ENCODE data around the gene ZBTB8OS.
"Not testable (repeated sequence)": the region's sequence is repeated elsewhere in the genome, so short reads cannot be mapped to it uniquely, and the experiment has no call there.

The ZBTB8OS gene

GRCh38 chr1:32650248-32650751, at the start of gene ZBTB8OS:
Gene ZBTB8OS, minus strand, starts transcription at chr1:32650550. Its CDS starts 21 bp downstream, at chr1:32650529.
- POLR2A ChIA-PET: interaction anchor here (0.7 to 1.5 kb wide), 24 partner anchors 10 to 1255 kb away, joined by 3 to 12 read pairs (median 4); partner anchors contain the start of genes BSDC1, S100PBP, SYNC and YARS1
- TF ChIP-seq ELF4 (IDR thresholded peaks at IDR 0.05) (peak; percentile 91), TARDBP (IDR thresholded peaks at IDR 0.05) (no peak)
- CTCF ChIA-PET: interaction anchor here (1.0 kb wide), 1 partner anchor 130 kb away, joined by 3 read pairs; no protein-coding TSS in a partner anchor

GRCh38 chr1:32696996-32697395, 46.6 kb upstream of the ZBTB8OS start:
- POLR2A ChIA-PET: not testable (repeated sequence)
- CTCF ChIA-PET: interaction anchor here (2.3 kb wide), 1 partner anchor 15 kb away, joined by 10 read pairs; no protein-coding TSS in a partner anchor

More at GRCh38 chr1:32650248-32650751, at the start of gene ZBTB8OS:
- DNase-seq (ENCODE audit: extremely low spot score): peak; percentile 97

GRCh38 chr1:32696041-32696440, 45.7 kb upstream of the ZBTB8OS start:
- TF ChIP-seq SP1 (IDR thresholded peaks at IDR 0.05): no peak
- TF ChIP-seq, protein P1, sequence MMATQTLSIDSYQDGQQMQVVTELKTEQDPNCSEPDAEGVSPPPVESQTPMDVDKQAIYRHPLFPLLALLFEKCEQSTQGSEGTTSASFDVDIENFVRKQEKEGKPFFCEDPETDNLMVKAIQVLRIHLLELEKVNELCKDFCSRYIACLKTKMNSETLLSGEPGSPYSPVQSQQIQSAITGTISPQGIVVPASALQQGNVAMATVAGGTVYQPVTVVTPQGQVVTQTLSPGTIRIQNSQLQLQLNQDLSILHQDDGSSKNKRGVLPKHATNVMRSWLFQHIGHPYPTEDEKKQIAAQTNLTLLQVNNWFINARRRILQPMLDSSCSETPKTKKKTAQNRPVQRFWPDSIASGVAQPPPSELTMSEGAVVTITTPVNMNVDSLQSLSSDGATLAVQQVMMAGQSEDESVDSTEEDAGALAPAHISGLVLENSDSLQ (IDR thresholded peaks at IDR 0.05): no peak
- no peak for DNase-seq (ENCODE audit: extremely low spot score)
- POLR2A ChIA-PET: no interaction called here
- CTCF ChIA-PET: interaction anchor here (0.6 kb wide), 1 partner anchor 12 kb away, joined by 5 read pairs; no protein-coding TSS in a partner anchor

More at GRCh38 chr1:32696996-32697395, 46.6 kb upstream of the ZBTB8OS start:
- DNase-seq (ENCODE audit: extremely low spot score): not testable (repeated sequence)

GRCh38 chr1:32695098-32695904, 45.0 kb upstream of the ZBTB8OS start:
- DNase-seq (ENCODE audit: extremely low spot score): no peak
- ChIA-PET CTCF (interaction anchor here (0.6 kb wide), 1 partner anchor 13 kb away, joined by 5 read pairs; no protein-coding TSS in a partner anchor), POLR2A (no interaction called here)
- TF ChIP-seq TARDBP (IDR thresholded peaks at IDR 0.05) (no peak), BHLHE40 (IDR thresholded peaks at IDR 0.05; ENCODE audit: borderline replicate concordance) (no peak), SUZ12 (IDR thresholded peaks at IDR 0.05) (no peak)

- POLR2A ChIA-PET: interaction anchor here (1.1 kb wide), 1 partner anchor 9 kb away, joined by 4 read pairs; the partner anchor contains the start of gene SYNC
- DNase-seq (ENCODE audit: extremely low spot score): no peak
- TF ChIP-seq ARNT (IDR thresholded peaks at IDR 0.05): no peak
- TF ChIP-seq ELF4 (IDR thresholded peaks at IDR 0.05): no peak
- TF ChIP-seq CTBP1 (IDR thresholded peaks at IDR 0.05; ENCODE audit: borderline replicate concordance): no peak
- no peak for TF ChIP-seq NFRKB (IDR thresholded peaks at IDR 0.05)
- TF ChIP-seq FOXK2 (IDR thresholded peaks at IDR 0.05): no peak
- no peak for TF ChIP-seq SP1 (IDR thresholded peaks at IDR 0.05)
- no peak for TF ChIP-seq BHLHE40 (IDR thresholded peaks at IDR 0.05; ENCODE audit: borderline replicate concordance)
- no peak for TF ChIP-seq LEF1 (IDR thresholded peaks at IDR 0.05; ENCODE audit: borderline replicate concordance)
- TF ChIP-seq, protein P1 (IDR thresholded peaks at IDR 0.05): no peak
- no peak for TF ChIP-seq HDGF (IDR thresholded peaks at IDR 0.05; ENCODE audit: borderline replicate concordance)
- no peak for TF ChIP-seq FOXA1 (IDR thresholded peaks at IDR 0.05)
- no peak for TF ChIP-seq FOXM1 (IDR thresholded peaks at IDR 0.05; ENCODE audit: borderline replicate concordance)
- CTCF ChIA-PET: no interaction called here
These were observed 43.3 kb upstream of the ZBTB8OS start for GRCh38 chr1:32693455-32694174.

- TF ChIP-seq SUZ12 (IDR thresholded peaks at IDR 0.05) (no peak), LEF1 (IDR thresholded peaks at IDR 0.05; ENCODE audit: borderline replicate concordance) (no peak), ZNF384 (IDR thresholded peaks at IDR 0.05) (no peak), L3MBTL2 (conservative IDR thresholded peaks at IDR 0.05) (no peak), TARDBP (IDR thresholded peaks at IDR 0.05) (no peak), NFRKB (IDR thresholded peaks at IDR 0.05) (no peak), HDGF (IDR thresholded peaks at IDR 0.05; ENCODE audit: borderline replicate concordance) (no peak), CTBP1 (IDR thresholded peaks at IDR 0.05; ENCODE audit: borderline replicate concordance) (no peak), FOXM1 (IDR thresholded peaks at IDR 0.05; ENCODE audit: borderline replicate concordance) (no peak), FOXA1 (IDR thresholded peaks at IDR 0.05) (no peak), ELF4 (IDR thresholded peaks at IDR 0.05) (no peak), SP1 (IDR thresholded peaks at IDR 0.05) (no peak), ARNT (IDR thresholded peaks at IDR 0.05) (no peak), BHLHE40 (IDR thresholded peaks at IDR 0.05; ENCODE audit: borderline replicate concordance) (no peak), FOXK2 (IDR thresholded peaks at IDR 0.05) (no peak)
- TF ChIP-seq, protein P1 (IDR thresholded peaks at IDR 0.05): no peak
- no peak for DNase-seq (ENCODE audit: extremely low spot score)
- ChIA-PET CTCF (interaction anchor here (0.6 kb wide), 2 partner anchors 210 to 247 kb away, joined by 4 read pairs; no protein-coding TSS in a partner anchor), POLR2A (no interaction called here)
These were observed 36.0 kb upstream of the ZBTB8OS start for GRCh38 chr1:32686387-32686786.

All from HEK293T (cell line).